Karpas-422 (cell line): ENCODE measurements around the gene EML6. TPM values are rescaled to one million over a fixed set of nuclear protein-coding genes. Genes with fewer than 3 reads are reported as not detected.

Source experiments
- DNase-seq: peaks from one replicate; pipeline ENCODE4 v3.0.0-alpha.2; 2015
- H2AFZ ChIP-seq: fragments of 200-600 bp; sonication (generic); 2 replicates; pipeline ENCODE4 v1.6.1; 2014; ENCODE audit warnings: antibody characterized with exemption, low read length, mixed read lengths
- H3K27ac ChIP-seq: fragments of 200-600 bp; sonication (generic); 2 replicates; pipeline ENCODE4 v1.5.1; 2014; ENCODE audit warnings: mild to moderate bottlenecking, low read length, moderate library complexity
- H3K27me3 ChIP-seq: fragments of 200-600 bp; sonication (generic); 2 replicates; pipeline ENCODE4 v1.6.1; 2014; ENCODE audit warnings: low read length, mixed read lengths
- H3K36me3 ChIP-seq: fragments of 200-600 bp; sonication (generic); 2 replicates; pipeline ENCODE4 v1.6.1; 2014; ENCODE audit warnings: low read length, mixed read lengths; ENCODE audit not compliant: insufficient read depth
- H3K4me1 ChIP-seq: fragments of 200-600 bp; sonication (generic); 2 replicates; pipeline ENCODE4 v1.6.1; 2014; ENCODE audit warnings: mild to moderate bottlenecking, low read length, mixed read lengths
- H3K4me2 ChIP-seq: fragments of 200-600 bp; sonication (generic); 2 replicates; pipeline ENCODE4 v1.6.1; 2014; ENCODE audit warnings: low read length, low read depth, mild to moderate bottlenecking; ENCODE audit not compliant: poor library complexity, severe bottlenecking
- H3K4me3 ChIP-seq: fragments of 200-600 bp; sonication (generic); 2 replicates; pipeline ENCODE4 v1.5.1; 2014; ENCODE audit warnings: mild to moderate bottlenecking, antibody characterized with exemption, low read length, mixed read lengths
- H3K79me2 ChIP-seq: fragments of 200-600 bp; sonication (generic); 2 replicates; pipeline ENCODE4 v1.6.1; 2014; ENCODE audit warnings: mild to moderate bottlenecking, low read length, mixed read lengths
- H3K9ac ChIP-seq: fragments of 200-600 bp; sonication (generic); 2 replicates; pipeline ENCODE4 v1.6.0; 2014; ENCODE audit warnings: low read length
- H3K9me2 ChIP-seq: fragments of 200-600 bp; sonication (generic), shearing (Covaris generic); replicated peaks from 2 replicates; pipeline ENCODE4 v1.6.0; 2014; ENCODE audit warnings: mild to moderate bottlenecking, low read length, moderate library complexity; ENCODE audit not compliant: insufficient read depth
- H3K9me3 ChIP-seq: fragments of 300-700, 200-600 bp; sonication (generic); 2 replicates; pipeline ENCODE4 v1.6.1; 2014; ENCODE audit warnings: low read length, mixed read lengths
- H4K20me1 ChIP-seq: fragments of 200-600 bp; sonication (generic); 2 replicates; pipeline ENCODE4 v1.6.1; 2014; ENCODE audit warnings: mild to moderate bottlenecking, antibody characterized with exemption, low read length, low read depth; ENCODE audit not compliant: insufficient read depth
- total RNA-seq: library from RNA; depleted of rRNA; stranded (reverse); fragments of >200 nt; shearing (Covaris generic); gene quantifications from 2 replicates; pipeline ENCODE4 v1.2.3, GENCODE V29; 2014; ENCODE audit warnings: low replicate concordance

The EML6 gene
- total RNA-seq, 1 experiment from 2014 or later, result 187 TPM

DNA sequence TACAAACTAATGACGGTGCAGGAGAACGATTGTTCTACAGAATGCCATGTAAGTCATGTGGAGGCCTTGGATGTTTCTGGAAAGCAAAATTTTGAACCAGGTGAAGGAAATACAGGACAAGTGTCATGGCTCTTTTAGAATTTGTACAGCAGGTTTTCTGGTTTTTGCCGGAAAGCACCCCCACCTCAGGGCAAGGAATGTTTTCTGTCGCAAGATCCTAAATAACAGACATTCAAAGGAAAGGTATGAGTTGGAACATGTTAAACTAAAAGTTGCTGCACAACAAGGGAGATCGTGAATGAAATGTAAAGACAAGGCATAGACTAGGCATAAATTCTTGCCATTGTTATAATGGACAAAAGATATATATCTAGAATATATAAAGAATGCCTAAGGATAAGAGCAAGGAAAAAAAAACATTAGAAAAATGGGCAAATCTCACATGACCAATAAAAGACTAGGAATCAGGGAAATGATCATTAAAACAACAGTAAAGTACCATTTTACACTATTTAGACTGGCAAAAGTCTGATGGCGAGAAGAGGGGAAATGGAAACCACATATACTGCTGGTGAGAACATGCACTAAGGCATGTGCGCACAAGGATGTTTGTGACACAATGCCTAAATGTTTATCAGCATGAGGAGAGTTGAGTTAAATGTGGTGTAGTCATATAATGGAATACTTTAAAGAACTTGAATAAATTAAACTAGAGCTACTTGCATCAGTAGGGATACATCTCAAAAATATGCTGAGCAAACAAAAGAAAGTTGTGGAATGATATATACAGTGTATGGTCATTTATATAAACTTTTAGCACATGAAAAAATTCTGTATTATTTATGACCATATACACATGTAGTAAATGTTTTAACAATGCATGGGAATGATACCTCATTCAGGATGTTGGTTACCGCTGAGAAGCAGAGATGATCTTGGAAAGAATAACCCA lies 127.0 kb downstream of the EML6 start:
- no peaks in the 10 kb centered on the region for H4K20me1 ChIP-seq
- peaks cover 80% of the 10 kb centered on the region for H3K36me3 ChIP-seq
- peaks cover 18% of the 10 kb centered on the region for H3K79me2 ChIP-seq
- no peaks in the 10 kb centered on the region for H3K27me3 ChIP-seq
- H3K4me2 ChIP-seq, result no peak overlapping the region
- DNase-seq, result no peak
- no peak overlapping the region for H3K9ac ChIP-seq
- no peak overlapping the region for H2AFZ ChIP-seq
- no peak overlapping the region for H3K27ac ChIP-seq
- no peaks in the 10 kb centered on the region for H3K4me1 ChIP-seq
- H3K9me2 ChIP-seq, result no peaks in the 10 kb centered on the region
- no peaks in the 10 kb centered on the region for H3K9me3 ChIP-seq
- H3K4me3 ChIP-seq, result no peak overlapping the region

GRCh38 chr2:54853616-54854310 lies 130.3 kb downstream of the EML6 start:
- Histone ChIP-seq H3K27ac (no peak overlapping the region), H3K9ac (no peak overlapping the region), H3K4me1 (no peaks in the 10 kb centered on the region), H3K4me3 (no peak overlapping the region), H2AFZ (no peak overlapping the region), H4K20me1 (no peaks in the 10 kb centered on the region), H3K27me3 (no peaks in the 10 kb centered on the region), H3K36me3 (peaks cover 85% of the 10 kb centered on the region), H3K4me2 (no peak overlapping the region), H3K9me2 (no peaks in the 10 kb centered on the region), H3K9me3 (no peaks in the 10 kb centered on the region), H3K79me2 (peaks cover 15% of the 10 kb centered on the region; the same call in 1 of the 2 replicates)
- no peak for DNase-seq

- Histone ChIP-seq H2AFZ (no peak overlapping the region), H3K4me3 (no peak overlapping the region), H4K20me1 (no peaks in the 10 kb centered on the region), H3K79me2 (peaks cover 12% of the 10 kb centered on the region; the same call in 1 of the 2 replicates), H3K9me3 (no peaks in the 10 kb centered on the region), H3K27ac (no peak overlapping the region), H3K4me2 (no peak overlapping the region), H3K9ac (no peak overlapping the region), H3K9me2 (no peaks in the 10 kb centered on the region), H3K4me1 (no peaks in the 10 kb centered on the region), H3K27me3 (no peaks in the 10 kb centered on the region), H3K36me3 (peaks cover 88% of the 10 kb centered on the region)
- DNase-seq, result no peak
Observed at GRCh38 chr2:54855434-54855833, 132.0 kb downstream of the EML6 start.

DNA sequence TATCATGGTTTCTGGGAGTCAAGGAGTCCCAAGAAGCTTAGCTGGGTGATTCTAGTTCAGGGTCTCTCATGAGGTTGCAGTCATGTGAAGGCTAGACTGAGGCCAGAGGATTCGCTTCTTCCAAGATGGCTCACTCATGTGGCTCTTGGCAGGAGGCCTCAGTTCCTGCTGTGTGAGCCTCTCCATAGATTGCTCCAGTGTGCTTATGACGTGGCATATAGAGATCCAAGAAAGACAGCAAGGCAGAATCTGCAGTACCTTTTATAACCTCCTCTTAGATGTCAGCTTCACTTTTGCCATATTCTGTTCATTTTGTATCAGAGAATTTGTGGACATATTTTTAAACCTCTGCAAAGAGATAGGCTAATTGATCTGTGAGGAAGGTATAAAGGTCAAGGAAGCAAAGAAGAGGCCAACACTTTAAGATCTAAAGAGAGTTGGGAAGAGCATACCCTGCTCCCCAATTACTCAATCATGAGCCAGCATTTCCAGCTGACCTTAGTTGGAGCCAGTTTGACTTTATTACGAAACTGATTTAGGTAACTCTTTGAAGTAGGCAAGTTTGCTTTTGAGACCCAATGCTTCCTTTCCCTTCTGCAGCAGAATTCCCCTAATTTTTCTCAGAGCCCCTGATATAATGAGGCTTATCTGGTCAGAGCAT lies 134.7 kb downstream of the EML6 start:
- H3K9ac ChIP-seq, result no peak overlapping the region
- H3K27me3 ChIP-seq, result no peaks in the 10 kb centered on the region
- H3K4me1 ChIP-seq, result peaks cover 7% of the 10 kb centered on the region
- no peaks in the 10 kb centered on the region for H3K9me2 ChIP-seq
- H3K9me3 ChIP-seq, result no peaks in the 10 kb centered on the region
- no peak for DNase-seq
- H4K20me1 ChIP-seq, result no peaks in the 10 kb centered on the region
- no peak overlapping the region for H3K4me2 ChIP-seq
- no peak overlapping the region for H3K27ac ChIP-seq
- H3K79me2 ChIP-seq, result peaks cover 12% of the 10 kb centered on the region; the same call in 1 of the 2 replicates
- H2AFZ ChIP-seq, result no peak overlapping the region
- H3K4me3 ChIP-seq, result no peak overlapping the region
- peaks cover 93% of the 10 kb centered on the region for H3K36me3 ChIP-seq

DNA sequence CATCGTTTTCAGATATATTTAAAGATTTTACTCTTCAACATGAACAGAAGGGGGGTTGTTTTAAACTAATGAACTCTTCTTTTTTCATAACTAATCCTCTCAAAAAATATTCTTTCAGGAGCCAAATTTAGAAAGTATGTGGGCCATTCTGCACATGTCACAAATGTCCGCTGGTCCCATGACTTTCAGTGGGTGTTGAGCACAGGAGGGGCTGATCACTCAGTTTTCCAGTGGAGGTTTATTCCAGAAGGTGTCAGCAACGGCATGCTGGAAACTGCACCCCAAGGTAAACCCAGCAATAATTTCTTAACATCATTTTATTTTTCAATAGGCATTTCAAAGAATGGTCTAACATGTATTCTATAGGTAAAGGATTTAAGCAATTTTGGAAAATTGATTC lies 136.0 kb downstream of the EML6 start:
- Histone ChIP-seq H3K27ac (no peak overlapping the region), H3K36me3 (peaks cover 93% of the 10 kb centered on the region)

GRCh38 chr2:54859997-54860701 lies 136.7 kb downstream of the EML6 start:
- H3K9ac ChIP-seq, result no peak overlapping the region
- H3K4me3 ChIP-seq, result no peak overlapping the region
- H3K4me1 ChIP-seq, result peaks cover 27% of the 10 kb centered on the region
- no peak overlapping the region for H3K27ac ChIP-seq
- no peaks in the 10 kb centered on the region for H3K27me3 ChIP-seq
- H3K9me3 ChIP-seq, result no peaks in the 10 kb centered on the region
- DNase-seq, result no peak
- H3K4me2 ChIP-seq, result no peak overlapping the region
- no peaks in the 10 kb centered on the region for H4K20me1 ChIP-seq
- peaks cover 90% of the 10 kb centered on the region for H3K36me3 ChIP-seq
- H3K79me2 ChIP-seq, result peaks cover 4% of the 10 kb centered on the region; the same call in 1 of the 2 replicates
- H2AFZ ChIP-seq, result no peak overlapping the region
- H3K9me2 ChIP-seq, result no peaks in the 10 kb centered on the region

More for the DNA sequence above, 136.0 kb downstream of the EML6 start:
- Histone ChIP-seq H2AFZ (no peak overlapping the region), H3K4me3 (no peak overlapping the region), H3K9me2 (no peaks in the 10 kb centered on the region), H3K9me3 (no peaks in the 10 kb centered on the region), H3K27me3 (no peaks in the 10 kb centered on the region), H3K9ac (no peak overlapping the region), H3K79me2 (peaks cover 8% of the 10 kb centered on the region; the same call in 1 of the 2 replicates), H3K4me2 (no peak overlapping the region), H4K20me1 (no peaks in the 10 kb centered on the region), H3K4me1 (peaks cover 20% of the 10 kb centered on the region)
- no peak for DNase-seq

GRCh38 chr2:54862229-54862628 lies 138.8 kb downstream of the EML6 start:
- no peaks in the 10 kb centered on the region for H3K9me3 ChIP-seq
- no peak for DNase-seq
- no peaks in the 10 kb centered on the region for H3K27me3 ChIP-seq
- peaks cover 79% of the 10 kb centered on the region for H3K36me3 ChIP-seq
- H2AFZ ChIP-seq, result no peak overlapping the region
- no peaks in the 10 kb centered on the region for H3K9me2 ChIP-seq
- no peak overlapping the region for H3K9ac ChIP-seq
- no peak overlapping the region for H3K4me2 ChIP-seq
- no peak overlapping the region for H3K27ac ChIP-seq
- no peak overlapping the region for H3K4me3 ChIP-seq
- H3K4me1 ChIP-seq, result peaks cover 48% of the 10 kb centered on the region
- no peaks in the 10 kb centered on the region for H3K79me2 ChIP-seq
- no peaks in the 10 kb centered on the region for H4K20me1 ChIP-seq
